ENCODE measurements around the gene CCL13.
"Not testable (repeated sequence)": the region's sequence is repeated elsewhere in the genome, so short reads cannot be mapped to it uniquely, and the experiment has no call there.

CCL13 gene

DNA sequence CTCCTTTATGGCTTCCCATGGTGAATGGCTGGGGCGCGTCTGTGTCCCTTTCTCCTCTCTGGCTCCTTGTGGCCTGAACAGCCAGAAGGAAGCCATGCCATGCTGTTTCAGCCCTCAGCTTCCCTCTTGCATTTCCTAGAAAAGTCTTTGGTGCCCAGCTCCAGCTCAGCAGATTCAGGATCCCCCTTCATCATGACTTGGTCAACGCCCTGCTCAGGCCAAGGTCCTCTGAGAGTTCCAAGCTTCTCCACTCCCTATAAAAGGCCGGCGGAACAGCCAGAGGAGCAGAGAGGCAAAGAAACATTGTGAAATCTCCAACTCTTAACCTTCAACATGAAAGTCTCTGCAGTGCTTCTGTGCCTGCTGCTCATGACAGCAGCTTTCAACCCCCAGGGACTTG is at the start of gene CCL13:
Gene CCL13, plus strand, starts transcription at position 287 of the 400 bp plus-strand sequence. Its CDS starts 47 bp downstream, at position 334.
- DNase-seq (ENCODE audit: low read depth in 3 of 3) = no peak

DNA sequence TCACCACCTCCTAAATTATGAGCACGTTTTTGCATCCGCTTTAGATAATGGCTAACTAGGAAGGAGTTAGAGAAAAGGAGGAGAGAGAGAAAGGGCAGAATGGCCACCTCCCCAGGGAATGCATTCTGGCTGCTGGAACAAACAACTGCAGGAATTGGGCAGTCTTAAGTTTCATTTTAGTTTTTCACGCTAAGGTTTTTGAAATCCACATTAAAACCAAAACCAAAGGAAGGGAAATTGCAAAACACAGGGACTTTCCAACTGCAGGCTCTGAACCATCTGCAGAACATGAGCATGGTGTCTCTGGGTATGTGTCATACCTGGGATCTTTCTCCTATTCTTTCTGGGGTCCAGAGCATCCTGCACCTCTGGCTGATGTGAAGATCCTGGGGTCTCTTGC is 49.2 kb upstream of the CCL13 start:
- no peak for DNase-seq (ENCODE audit: low read depth in 3 of 3)

DNA sequence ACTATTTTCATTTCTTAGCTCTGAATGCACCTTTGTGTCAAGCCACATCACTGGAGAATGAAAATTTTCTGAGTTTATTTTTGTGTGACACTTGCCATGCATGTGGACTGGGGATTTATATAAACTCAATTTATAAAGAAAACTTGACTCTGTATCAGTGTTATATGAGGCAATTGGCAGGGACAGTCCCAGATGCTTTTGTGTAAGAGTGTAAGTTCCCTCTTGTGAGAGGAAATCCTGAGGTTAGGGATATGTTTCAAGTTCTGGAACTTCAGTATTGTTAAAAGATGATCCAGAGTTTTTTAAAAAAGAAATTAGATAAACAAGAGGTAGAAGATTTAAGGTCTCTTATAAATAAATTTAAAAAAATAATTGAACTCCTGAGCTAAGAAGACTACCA is 47.9 kb upstream of the CCL13 start:
- no peak for DNase-seq (ENCODE audit: low read depth in 3 of 3)

DNA sequence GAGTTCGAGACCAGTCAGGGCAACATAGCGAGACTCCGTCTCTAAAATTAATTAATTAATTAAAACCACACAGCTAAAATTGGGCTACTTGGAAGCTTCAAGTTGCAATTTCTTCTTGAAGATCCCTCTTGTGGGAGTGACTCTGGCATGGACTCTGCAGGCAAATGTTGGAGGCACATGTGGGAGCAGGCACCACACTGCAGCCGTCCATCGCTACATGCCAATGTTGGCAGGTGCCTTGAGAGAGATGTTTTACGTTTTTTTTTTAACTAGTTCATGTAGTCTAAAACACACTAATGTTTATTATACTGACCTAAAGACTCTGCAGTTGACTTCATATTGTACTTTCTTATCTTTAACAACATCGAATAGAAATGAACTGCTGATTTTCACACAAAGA is 45.0 kb upstream of the CCL13 start:
- no peak for DNase-seq (ENCODE audit: low read depth in 3 of 3)

DNA sequence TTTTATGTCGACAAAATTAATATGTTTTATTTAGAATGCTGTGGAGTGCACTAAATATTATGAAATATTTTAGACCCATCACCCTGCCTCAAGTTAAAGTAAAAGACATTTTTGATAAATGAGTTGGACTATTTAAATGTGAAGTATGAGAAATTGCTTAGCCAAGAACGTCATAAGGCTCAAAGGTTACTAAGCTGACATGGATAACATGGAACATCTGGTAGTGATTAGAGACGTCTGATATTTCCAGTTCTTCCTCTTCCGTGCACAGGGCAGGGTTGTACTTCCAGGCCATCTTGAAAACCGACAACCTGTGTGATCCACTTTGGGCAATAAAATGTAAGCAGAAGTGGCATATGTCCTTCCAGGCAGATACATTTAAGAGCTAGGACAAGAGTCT is 44.2 kb upstream of the CCL13 start:
- no peak for DNase-seq (ENCODE audit: low read depth in 3 of 3)

DNA sequence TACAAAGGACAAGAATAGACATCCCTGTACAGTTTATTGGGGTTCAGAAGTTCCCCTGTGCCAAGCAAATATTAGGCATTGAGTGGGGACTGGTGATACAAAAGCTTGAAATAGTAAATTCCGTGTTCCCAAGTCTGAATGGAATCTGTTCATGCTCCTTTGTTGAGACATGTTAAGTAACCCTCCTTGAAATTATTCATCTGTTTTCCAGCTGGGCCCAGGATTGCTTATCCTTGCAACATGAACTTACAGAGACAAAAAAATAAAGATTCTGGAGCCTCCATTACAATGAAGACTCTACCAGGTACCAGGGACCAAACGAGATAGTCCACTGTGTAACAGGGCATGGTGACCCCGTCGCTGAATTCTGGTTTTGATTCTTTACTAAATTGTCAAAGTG is 43.1 kb upstream of the CCL13 start:
- no peak for DNase-seq (ENCODE audit: low read depth in 3 of 3)

DNA sequence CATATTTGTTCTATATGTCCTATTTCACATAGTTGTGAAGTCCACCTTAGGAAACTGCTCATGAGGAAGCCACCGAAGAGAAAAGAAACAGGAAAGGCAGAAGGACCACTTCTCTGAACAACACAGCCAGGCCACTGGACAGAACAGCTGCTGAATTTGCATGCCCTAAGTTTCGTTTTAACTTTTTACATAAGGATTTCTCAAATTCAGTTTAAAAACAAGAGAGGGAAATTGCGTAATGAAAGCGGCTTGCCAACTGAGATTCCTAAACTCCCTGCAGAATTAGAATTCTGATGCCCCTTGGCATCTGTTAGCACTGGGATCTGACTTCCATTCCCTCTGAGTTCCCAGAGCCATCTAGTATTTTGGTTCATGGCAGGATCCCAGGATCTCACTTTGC is 42.0 kb upstream of the CCL13 start:
- DNase-seq (ENCODE audit: low read depth in 3 of 3) = no peak

DNA sequence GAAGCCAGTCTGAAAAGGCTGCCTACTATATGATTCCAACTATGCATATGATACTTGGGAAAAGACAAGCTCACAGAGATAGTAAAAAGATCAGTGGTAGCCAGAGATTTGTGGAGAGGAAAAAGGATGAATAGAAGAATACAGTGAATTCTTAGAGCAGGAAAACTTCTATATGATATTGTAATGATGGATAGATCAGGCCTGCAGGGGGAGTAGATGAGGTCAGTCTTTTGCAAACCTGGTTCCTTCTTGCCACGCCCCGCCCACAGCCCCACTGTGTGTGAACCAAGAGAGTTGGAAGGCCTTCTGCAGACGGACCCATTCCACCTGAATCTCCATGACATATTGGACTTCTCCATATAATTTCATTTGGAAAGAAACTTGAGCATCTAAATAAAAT is 37.8 kb upstream of the CCL13 start:
- DNase-seq (ENCODE audit: low read depth in 3 of 3) = peak in 1 of 3 donors; percentile 3

DNA sequence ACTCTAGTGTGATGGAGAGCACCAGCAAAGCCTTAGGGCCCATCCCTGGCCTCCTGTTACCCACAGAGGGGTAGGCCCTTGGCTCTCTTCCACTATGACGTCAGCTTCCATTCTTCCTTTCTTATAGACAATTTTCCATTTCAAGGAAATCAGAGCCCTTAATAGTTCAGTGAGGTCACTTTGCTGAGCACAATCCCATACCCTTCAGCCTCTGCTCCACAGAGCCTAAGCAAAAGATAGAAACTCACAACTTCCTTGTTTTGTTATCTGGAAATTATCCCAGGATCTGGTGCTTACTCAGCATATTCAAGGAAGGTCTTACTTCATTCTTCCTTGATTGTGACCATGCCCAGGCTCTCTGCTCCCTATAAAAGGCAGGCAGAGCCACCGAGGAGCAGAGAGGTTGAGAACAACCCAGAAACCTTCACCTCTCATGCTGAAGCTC is 37.2 kb upstream of the CCL13 start, which contains the start of gene CCL8:
Gene CCL8, plus strand, starts transcription at position 397 of the 445 bp plus-strand sequence. CDS start 67 bp downstream, outside the sequence.
- DNase-seq (ENCODE audit: low read depth in 3 of 3) = no peak

DNA sequence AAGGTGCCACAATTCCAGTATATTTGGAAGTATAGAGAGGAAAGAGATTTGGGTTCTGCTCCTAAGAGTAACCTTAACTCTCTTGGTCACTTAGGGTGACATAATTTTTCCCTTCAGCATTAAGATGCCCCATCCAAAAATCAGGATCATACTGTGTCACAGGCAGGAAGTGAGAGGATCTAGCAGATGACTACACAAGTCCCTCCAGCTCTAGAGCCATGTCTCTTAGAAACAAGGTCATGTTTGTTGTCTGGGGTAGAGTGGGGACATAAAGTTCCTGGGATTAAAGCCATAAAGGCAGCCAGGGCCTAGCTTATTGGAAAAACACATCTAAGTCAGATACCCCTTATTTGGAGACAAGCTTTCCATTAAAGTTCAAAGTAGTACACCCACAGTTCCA is 34.3 kb upstream of the CCL13 start:
- no peak for DNase-seq (ENCODE audit: low read depth in 3 of 3)

DNA sequence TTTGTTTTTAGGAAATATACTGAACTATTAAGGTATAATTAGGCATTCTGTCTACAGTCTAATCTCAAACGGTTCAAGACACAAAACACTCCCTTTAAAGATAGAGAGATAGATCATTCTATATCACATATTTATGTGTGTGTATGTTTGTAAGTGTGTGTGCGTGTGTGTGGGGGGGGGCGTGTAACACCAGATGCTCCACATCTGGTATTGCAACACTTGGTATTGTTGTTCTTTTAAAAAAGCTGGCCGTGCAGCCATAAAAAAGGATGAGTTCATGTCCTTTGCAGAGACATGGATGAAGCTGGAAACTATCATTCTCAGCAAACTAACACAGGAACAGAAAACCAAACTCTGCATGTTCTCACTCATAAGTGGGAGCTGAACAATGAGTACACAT is 28.7 kb upstream of the CCL13 start:
- not testable (repeated sequence) for DNase-seq (ENCODE audit: low read depth in 3 of 3)

DNA sequence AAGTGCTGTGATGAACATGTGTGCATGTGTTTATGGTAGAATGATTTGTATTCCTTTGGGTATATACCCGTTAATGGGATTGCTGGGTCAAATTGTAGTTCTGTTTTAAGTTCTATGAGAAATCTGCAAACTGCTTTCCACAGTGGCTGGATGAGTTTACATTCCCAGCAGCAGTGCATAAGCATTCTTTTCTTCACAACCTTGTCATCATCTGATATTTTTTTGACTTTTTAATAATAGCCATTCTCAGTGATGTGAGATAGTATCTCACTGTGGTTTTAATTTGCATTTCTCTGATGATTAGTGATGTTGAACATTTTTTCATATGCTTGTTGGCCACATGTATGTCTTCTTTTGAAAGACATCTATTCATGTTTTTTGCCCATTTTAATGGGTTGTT is 18.6 kb upstream of the CCL13 start:
- no peak for DNase-seq (ENCODE audit: low read depth in 3 of 3)

DNA sequence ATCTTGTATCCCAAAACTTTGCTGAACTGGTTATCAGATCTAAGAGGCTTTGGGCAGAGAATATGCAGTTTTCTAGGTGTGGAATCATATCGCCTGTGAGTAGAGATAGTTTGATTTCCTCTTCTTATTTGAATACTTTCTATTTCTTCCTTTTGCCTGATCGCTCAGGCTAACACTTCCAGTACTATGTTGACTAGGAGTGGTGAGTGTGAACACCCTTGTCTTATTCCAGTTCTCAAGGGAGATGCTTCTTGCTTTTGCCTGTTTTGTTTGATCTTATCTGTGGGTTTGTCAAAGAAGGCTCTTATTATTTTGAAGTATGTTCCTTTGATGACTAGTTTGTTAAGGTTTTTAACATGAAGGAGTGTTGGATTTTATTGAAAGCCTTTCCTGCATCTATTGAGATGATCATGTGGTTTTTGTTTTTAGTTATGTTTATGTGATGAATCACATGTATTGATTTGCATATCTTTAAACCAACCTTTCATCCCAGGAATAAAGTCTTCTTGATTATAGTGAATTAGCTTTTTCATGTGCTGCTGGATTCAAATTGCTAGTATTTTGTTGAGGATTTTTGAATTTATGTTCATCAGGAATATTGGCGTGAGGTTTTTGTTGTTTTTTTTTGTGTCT is 17.0 kb upstream of the CCL13 start:
- DNase-seq (ENCODE audit: low read depth in 3 of 3) = no peak

DNA sequence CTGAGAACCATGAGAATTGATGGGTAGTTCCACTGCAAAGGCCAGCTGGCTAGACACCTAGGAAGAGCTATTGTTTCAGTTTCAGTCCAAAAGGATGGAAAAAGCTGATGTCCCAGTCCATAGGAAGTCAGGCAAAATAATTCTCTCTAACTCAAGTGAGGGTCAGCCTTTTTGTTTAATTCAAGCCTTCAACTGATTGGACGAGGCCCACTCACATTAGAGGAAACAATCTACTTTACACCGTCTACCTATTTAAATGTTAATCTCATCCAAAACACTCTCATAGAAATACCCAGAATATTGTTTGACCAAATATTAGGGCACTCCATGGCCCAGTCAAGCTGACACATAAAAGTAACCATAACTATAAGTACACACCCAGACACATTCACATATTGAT is 14.4 kb upstream of the CCL13 start:
- DNase-seq (ENCODE audit: low read depth in 3 of 3) = no peak

DNA sequence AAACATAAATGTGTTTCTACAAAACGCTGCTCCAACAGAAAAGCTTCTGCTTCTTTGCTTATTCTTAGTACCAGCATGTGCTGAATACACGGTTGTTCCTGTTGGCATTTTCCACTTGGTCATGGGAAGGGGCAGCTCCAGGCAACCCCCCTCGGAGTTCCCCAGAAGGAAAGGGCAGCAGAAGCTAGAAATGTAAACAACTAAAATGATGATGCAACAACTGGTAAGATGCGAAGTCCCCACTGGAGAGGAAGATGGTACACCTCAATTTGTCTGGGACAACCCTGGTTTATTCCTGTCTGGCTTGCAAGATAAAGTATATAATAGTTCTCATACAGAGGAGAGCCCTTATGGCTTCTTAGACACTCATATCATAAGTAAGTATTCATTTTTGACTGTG is 9.2 kb upstream of the CCL13 start:
- DNase-seq (ENCODE audit: low read depth in 3 of 3) = no peak

DNA sequence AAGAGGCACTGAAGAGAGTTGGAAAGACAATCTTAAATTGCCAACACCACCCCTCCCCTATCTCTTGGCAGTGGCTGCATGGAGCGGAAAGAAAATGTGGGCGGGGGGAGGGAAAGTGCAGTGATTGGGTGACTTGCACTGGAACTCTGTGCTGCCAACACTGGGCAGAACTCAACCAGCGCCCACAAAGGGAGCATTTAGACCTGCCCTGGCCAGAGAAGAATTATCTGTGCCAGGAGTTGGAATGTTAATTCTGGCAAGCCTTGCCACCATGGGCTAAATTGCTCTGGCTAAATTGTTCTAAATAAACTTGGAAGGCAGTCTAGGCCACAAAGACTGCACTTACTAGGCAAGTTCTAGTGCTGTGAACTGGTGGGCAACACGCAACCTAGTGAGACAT is 6.5 kb upstream of the CCL13 start:
- DNase-seq (ENCODE audit: low read depth in 3 of 3) = no peak

DNA sequence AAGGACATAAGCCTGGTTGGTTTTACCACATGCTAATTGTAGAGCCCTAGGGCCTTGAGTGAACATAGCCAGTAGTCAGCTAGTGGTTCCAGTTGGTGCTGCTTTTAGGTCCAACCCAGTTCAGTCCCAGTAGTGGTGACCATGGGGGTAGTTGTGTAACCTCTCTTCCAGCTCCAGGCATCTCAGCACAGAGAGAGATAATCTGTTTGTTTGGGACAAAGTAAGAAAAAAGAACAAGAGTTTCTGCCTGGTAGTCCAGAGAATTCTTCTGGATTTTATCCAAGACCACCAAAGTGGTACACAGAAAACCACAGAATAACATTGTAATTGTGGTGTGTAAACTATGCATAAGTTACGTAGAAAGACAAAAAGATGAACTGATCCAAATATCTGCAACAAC is 5.2 kb upstream of the CCL13 start:
- DNase-seq (ENCODE audit: low read depth in 3 of 3) = no peak

DNA sequence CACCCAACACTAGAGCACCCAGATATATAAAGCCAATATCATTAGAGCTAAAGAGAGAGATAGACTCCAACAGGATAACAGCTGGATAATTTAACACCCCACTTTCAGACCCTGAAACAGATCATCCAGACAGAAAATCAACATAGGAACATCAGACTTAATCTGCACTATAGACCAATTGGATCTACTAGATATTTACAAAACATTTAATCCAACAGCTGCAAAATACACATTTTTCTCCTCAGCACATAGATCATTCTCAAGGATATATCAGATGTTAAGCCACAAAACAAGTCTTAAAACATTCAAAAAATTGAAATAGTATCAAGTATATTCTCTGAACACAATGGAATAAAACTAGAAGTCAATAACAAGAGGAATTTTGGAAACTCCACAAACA is 4.1 kb upstream of the CCL13 start:
- DNase-seq (ENCODE audit: low read depth in 3 of 3) = no peak

DNA sequence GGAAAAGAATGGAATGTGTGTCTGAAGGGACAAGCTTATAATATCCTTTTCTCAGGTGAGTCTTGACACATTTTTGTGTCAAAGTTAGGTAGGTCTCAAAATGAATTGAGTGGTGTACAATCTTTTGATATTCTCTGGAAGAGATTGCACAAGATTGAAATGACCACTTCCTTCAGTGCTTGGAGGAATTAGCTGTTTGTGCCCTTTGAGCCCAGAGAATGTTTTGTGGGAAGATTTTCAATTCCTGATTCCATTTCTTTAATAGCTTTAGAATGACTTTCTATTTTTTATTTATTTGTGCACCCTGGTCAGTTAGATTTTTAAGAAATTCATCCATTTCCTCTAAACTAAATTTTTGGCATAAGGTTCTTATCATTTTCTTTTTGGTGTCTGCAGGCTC is 1.6 kb upstream of the CCL13 start:
- no peak for DNase-seq (ENCODE audit: low read depth in 3 of 3)

DNA sequence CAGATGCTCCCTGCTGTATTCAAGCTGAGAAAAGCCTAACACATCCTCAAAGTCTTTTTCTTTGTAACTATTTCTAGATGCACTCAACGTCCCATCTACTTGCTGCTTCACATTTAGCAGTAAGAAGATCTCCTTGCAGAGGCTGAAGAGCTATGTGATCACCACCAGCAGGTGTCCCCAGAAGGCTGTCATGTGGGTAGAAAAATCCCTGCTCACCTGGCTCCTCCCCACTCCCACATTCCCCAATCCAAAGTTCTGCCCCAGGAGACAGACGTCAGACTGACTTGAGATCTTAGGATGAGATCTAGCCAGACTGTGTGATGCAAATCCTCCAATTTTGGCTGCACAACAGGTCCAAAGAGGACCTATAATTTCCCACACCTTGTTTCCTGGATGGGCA is 1.1 kb downstream of the CCL13 start:
- DNase-seq (ENCODE audit: low read depth in 3 of 3) = no peak

DNA sequence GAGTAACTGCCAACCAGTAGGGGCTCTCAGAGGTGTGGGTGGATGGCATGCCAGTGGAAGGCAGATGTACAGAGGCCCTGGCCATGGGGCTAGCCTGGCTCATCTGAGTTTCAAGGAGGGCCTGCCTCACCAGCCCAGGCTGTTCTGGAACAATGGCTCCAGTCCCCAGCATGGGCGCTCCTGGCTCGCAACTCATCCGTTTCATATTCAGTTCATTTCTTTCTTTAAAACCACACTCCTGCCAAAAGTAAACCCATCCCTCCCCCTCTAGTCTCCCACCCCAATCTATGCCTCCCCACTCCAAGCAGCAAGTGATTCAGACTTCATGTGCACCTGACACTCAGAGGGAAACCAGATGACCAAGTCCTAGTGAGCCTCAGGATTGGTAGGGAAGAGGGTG is 2.4 kb downstream of the CCL13 start:
- DNase-seq (ENCODE audit: low read depth in 3 of 3) = no peak

DNA sequence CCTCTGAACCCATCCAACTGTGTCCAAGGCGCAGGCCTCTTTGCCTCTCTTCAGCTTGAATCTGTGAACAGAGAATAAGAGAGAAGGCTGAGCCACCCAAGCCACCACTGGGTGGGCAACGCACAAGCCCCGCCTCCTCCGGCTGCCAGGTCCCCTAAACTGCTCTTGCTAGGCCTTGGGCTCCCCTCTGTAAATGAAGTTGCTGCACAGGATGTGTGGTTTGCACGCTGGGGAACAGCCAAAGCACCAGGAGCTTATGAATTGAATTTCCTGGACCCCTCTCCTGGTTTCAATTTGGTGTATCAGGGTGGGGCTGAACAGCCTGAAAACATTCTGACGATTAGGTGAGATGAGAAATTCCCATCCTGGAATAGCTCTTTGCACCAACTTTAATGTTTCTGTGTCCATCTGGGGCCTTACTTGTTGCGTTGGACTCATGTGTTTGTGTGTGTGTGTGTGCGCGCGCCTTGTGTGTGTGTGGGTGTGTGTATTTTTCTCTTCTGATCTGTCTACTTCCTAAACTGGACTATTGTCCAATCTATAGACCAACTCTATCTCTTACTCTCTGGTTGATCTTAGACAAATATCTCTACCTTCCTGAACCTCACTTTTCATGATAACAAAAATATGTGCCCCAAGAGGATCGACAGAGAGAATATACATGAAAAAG is 4.5 kb downstream of the CCL13 start:
- DNase-seq (ENCODE audit: low read depth in 3 of 3) = no peak

DNA sequence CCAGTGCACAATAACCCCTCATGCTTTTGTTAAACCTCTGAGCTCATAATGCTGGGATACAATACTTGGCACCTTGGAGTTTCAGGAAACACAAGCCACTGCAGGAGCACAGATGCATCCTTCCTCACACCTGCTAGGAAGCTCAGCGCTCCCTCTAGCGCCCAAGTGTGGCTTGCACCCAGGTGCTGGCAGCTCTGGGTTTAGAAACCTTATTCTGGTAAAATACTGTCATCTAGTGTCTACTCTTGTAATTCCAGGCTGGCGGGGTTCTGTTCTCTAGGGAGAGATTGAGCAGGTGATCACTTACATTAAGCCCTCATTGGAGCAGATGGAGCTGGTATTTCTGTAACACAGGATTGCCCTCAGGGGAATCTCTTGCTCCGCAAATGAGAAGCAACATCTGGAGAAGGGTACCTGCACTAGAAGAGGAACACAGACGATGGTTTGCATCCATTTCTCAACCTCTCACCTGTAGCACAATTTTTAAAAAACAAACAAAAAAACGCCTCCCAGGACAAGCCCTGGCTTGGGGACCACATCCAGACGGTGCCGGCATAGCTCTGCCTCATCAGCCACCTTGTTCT is 5.3 kb downstream of the CCL13 start:
- peak; percentile 60 to 68 (median 65) for DNase-seq (ENCODE audit: low read depth in 3 of 3)

Measured in stimulated activated CD4-positive, alpha-beta T cell treated with anti-CD3 and anti-CD28 coated beads, TNF-alpha, amount 100 ng/mL, for 48 hours (primary cell).